H1 (cell line): Measurements from ENCODE around the gene CYP39A1. TPM values are rescaled to one million over a fixed set of nuclear protein-coding genes. Genes with fewer than 3 reads are reported as not detected.

ENCODE experiments used
- CHD7 ChIP-seq: fragments of 300-600 bp; sonication (generic); IDR thresholded peaks from 2 replicates; pipeline ENCODE4 v1.7.1; 2012; ENCODE audit warnings: low read length, moderate library complexity, mild to moderate bottlenecking, inconsistent platforms; ENCODE audit not compliant: insufficient replicate concordance
- RAD21 ChIP-seq, 2 experiments: IDR thresholded peaks in 1 of 2; conservative IDR thresholded peaks in 1 of 2; 2 replicates each; pipeline ENCODE4 v1.6.1; 2011; ENCODE audit warnings: low read depth in 2 of 2, low read length in 2 of 2, improper control_type of control experiment in 1 of 2, inconsistent platforms in 1 of 2, mild to moderate bottlenecking in 1 of 2, moderate library complexity in 1 of 2
- RXRA ChIP-seq: IDR thresholded peaks from 2 replicates; pipeline ENCODE4 v1.6.1; 2011; ENCODE audit warnings: low read depth, mild to moderate bottlenecking, low read length, moderate library complexity; ENCODE audit not compliant: insufficient read depth
- polyA plus RNA-seq, 7 experiments: library from polyadenylated mRNA; depleted of rRNA in 3 of 7; stranded (reverse) in 5 of 7; unstranded in 2 of 7; fragments of >200 nt in 5 of 7; fragments of 200-250 nt in 2 of 7; gene quantifications; 1 replicate in 5 of 7; 2 replicates in 1 of 7; 4 replicates in 1 of 7; pipeline versions ENCODE4 v1.2.1 to v1.2.3, GENCODE V29; 2011 to 2013; ENCODE audit warnings: missing spikeins in 2 of 7, mixed read lengths in 2 of 7
- total RNA-seq: library from RNA; stranded (reverse); fragmentation: NEBNext Ultra II Directional; extraction: Animal tissue kit (Norgen Biotek cat#: 25700); gene quantifications from 2 replicates; pipeline ENCODE4 v1.2.1, GENCODE V29; 2021

CYP39A1 gene
- total and polyA plus RNA-seq, 2 of the 8 experiments (the other 6 are each of a cell fraction or from before 2014, with no cell fraction given): 0.71 to 2.4 TPM

GRCh38 chr6:46674410-46674809 is 21.8 kb upstream of the CYP39A1 start (continued):
- no peak for TF ChIP-seq CHD7
- no peak for TF ChIP-seq RAD21 (IDR thresholded peaks at IDR 0.05 in 1 of 2, conservative IDR thresholded peaks at IDR 0.05 in 1 of 2; ENCODE audit: low read depth in 2 of 2, low read length in 2 of 2)
- no peak for TF ChIP-seq RXRA
